VCaP (cell line): ENCODE measurements around the gene RETREG2.

Experiments used
- H3K27ac ChIP-seq: fragments of 450-650 bp; 2 replicates; pipeline ENCODE4 v1.5.1; 2017
- TF ChIP-seq, protein P1 (sequence below): fragments of 450-650 bp; conservative IDR thresholded peaks from 2 replicates; pipeline ENCODE4 v1.5.1; 2017; ENCODE audit warnings: mild to moderate bottlenecking, moderate library complexity

Gene RETREG2

DNA sequence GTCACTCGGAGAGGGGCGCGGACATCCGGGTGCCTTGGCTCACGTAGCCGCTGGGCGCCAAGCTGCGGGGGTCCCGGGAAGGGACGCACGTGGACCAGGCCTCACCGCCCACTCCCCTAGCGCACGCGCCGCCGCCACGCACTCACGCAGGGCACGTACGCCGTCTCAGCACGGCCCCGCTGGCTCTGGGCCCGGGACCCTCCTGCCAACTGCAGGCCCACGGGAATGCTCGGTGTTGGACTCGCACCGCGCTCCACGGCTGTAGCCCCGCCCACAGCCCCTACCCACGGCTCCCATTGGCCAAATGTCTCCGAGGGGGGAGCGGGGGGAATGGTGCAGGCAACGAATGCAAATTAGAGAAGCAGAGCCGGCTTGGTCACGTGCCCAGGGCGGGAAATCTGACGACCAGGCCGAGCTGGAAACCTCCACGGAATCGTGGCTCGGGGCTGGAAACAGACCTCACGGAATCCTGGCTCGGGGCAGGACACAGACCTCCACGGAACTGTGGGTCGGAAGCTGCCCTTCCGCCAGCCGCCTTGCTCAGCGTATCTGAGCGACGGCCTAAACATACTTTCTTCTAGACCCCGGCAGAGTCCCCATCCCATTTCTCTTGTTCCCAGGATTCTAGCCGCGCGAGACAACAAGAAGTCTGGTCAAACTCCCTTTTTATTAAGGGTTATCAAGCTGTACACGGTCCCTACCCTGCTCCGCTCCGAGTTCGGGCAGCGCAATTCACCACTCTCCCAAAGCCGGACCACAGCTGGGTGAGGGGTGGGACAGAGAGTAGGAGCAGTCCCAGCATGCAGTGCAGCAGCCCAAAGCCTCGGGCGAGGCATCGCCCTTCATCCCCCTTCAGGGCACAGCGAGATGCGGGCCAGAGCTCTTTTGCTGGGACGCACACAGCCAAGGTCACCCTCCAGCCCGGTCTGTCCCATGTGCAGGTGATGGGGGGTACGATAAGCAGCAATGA lies 40.9 kb downstream of the RETREG2 start, which contains the start of gene ABCB6:
TSS of gene ABCB6 (minus strand) at position 227 of the 970 bp plus-strand sequence. CDS start 285 bp downstream, outside the sequence.
- H3K27ac ChIP-seq, result peak within 1 kb of the TSS; percentile 94
- TF ChIP-seq, protein P1, sequence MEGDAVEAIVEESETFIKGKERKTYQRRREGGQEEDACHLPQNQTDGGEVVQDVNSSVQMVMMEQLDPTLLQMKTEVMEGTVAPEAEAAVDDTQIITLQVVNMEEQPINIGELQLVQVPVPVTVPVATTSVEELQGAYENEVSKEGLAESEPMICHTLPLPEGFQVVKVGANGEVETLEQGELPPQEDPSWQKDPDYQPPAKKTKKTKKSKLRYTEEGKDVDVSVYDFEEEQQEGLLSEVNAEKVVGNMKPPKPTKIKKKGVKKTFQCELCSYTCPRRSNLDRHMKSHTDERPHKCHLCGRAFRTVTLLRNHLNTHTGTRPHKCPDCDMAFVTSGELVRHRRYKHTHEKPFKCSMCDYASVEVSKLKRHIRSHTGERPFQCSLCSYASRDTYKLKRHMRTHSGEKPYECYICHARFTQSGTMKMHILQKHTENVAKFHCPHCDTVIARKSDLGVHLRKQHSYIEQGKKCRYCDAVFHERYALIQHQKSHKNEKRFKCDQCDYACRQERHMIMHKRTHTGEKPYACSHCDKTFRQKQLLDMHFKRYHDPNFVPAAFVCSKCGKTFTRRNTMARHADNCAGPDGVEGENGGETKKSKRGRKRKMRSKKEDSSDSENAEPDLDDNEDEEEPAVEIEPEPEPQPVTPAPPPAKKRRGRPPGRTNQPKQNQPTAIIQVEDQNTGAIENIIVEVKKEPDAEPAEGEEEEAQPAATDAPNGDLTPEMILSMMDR, result no peak

DNA sequence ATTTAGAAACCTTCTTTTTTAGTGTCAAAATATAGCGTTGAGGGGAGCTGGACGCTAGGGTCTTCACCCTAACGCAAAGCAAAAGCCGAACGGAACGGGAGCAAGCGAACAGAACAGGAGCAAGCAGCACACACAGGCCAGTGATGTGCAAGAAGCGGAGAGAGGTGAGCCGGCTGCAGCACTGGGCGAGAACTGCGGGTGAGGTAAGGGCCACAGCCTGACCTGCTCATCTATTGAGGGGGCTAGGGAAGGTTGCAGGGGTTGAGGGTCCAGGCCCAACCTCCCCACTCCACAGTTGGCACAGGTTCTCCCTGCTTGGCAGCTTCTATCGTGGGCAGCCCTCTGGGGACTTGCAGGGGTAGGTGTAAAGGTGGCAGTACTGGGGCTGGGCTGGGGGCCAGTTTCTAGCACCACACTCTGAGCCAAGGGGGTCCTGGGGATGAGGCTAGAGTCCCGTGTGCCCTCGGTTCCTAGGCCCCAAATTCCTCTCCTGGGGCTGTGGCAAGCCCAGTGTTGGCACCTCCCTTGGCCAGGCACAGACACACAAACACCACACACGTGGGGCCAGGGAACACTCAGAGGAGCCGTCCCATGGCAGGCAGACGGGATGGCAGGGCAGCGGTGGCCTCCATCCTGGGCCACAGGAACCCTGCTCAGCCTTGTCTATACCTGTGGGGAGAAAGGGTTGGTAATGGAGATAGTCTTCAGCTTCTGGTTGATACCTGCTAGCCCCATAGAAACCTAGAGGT lies 41.9 kb downstream of the RETREG2 start:
- peak overlapping the region; percentile 94 for H3K27ac ChIP-seq
- TF ChIP-seq, protein P1, result no peak

DNA sequence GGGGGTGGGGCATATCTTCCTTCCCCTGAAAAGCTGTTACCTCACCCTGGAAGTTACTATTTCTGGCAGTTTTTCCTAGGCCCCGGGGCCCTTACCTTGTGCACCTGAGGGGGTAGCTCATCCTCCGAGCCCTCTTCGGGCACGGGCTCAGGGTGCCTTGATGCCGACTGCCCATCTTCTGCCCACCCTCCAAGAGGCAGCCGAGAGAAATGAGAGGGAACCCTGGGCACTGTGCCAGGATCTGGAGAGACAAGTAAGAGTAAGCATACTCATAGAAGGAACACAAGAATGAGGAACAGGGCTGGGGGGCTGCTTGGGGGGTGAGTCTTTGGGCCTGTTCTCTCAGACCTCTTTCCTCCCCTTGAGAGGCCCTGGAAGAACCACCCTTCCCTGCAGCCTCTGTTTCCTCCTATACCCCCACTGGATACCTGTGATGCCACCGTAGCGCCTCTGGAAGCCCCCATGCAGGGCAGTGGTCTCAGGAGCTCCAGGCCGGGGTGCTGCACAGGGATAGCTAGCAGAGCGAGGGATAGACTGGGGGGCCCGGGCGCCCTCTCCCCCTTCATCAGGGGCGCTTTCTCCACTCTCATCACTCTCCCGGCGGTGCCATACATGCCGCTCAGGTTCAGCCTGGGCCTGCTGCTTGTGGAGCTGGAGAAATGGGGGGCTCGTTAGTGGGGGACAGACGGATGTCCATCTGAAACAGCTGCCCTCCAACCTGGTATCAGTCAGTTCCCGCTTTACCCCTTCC lies 42.8 kb downstream of the RETREG2 start:
- TF ChIP-seq, protein P1, result no peak
- peak overlapping the region; percentile 94; the same call in 1 of the 2 replicates for H3K27ac ChIP-seq

DNA sequence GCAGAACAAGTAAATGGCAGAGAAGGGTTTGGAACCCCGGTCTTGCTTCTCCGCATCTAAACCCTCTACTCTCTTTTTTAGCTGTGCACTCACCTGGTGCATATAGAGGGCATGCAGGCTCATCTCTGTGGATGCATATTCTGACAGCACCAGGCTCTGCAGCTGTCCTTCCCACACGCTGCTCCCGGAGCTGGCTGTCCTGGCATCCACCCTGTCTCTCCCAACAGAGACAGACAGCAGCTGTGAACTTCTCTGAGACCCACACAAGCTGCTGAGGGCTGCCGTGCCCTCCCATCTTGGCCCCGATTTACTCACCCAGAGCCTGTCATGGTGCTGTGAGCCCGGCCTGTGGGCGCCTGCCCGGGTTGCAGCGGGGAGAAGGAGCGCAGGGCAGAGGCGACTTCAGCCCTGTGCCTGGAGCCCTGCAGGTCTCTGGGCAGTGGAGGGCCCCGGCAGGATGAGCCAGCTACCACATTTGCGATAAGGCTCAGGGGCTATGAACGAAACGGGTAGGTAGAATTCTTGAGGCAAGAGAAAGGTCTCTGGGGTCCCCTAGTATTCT lies 44.0 kb downstream of the RETREG2 start:
- TF ChIP-seq, protein P1, result no peak
- H3K27ac ChIP-seq, result no peak overlapping the region

DNA sequence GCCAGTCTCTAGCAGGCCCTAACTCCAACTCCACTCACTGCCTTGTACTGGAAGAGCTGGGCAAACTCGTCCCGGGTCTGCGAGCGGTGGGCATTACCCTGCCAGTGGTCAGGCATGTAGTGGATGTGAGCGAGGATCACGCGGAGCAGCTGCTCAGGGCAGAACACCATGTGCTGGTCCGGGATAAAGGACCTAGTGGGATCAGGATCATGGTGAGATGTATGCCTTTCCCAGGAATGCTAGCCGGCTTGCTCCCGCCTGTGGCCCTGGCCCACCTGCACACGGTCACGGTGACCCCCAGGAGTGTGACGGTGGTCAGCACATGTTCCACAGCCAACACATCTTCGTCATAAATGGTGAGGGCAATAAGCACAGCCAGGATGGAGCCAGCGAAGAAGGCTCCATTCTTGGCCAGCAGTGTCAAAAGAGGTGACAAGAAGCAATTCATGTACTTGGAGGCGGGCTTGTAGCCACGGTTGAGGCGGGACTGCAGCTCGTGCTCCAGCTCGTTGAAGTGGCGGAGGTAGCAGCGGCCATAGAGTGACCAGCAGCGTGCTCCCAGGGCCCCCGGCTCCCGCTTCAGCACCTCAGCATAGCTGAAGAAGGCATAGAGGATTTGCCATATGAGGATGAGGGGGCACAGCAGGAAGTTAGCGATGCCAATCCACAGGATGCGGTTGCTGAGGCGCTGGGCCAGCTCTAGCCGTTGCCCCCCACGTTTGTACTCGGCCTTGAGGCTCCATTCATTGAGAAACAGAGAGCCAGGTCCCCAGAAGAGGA lies 45.9 kb downstream of the RETREG2 start:
- TF ChIP-seq, protein P1, result no peak
- no peak overlapping the region for H3K27ac ChIP-seq

DNA sequence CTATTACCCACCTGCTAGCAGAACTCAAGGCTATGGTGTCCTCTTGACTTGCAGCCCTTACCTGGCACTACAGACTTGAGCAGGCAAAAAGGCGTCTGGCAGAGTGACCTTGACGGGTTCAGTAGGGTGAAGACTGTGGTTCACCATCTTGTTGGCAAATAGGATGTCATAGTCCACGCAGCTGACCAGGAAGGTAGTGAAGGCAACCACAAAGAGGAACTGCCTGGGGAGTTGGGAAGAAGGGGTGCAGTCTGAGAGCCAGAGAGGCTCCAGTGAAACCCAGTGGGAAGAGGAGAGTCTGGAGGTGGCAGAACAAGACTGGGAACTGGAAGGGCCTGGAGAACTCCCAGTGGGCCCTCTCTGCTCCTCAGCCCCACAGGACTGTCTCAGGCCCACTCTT lies 47.3 kb downstream of the RETREG2 start:
- no peak overlapping the region for H3K27ac ChIP-seq

More for the DNA sequence above, 47.3 kb downstream of the RETREG2 start:
- TF ChIP-seq, protein P1, result no peak
